Astrocyte (in vitro differentiated cells and primary cell): ENCODE results near the gene TM7SF2.

Experiments used
- EZH2 ChIP-seq: IDR thresholded peaks from 2 replicates; pipeline ENCODE4 v1.6.1; 2012; ENCODE audit warnings: mild to moderate bottlenecking, low read length, inconsistent platforms; ENCODE audit not compliant: insufficient read depth
- TF ChIP-seq, protein P1 (sequence below): IDR thresholded peaks from 2 replicates; pipeline ENCODE4 v1.5.1; 2011; ENCODE audit warnings: low read depth, mild to moderate bottlenecking, inconsistent platforms, low read length, moderate library complexity; ENCODE audit not compliant: insufficient read depth

GRCh38 chr11:65083834-65084597 lies 27.7 kb upstream of the TM7SF2 start, which contains the start of the genes CDCA5 and ZFPL1:
- TF ChIP-seq, protein P1, sequence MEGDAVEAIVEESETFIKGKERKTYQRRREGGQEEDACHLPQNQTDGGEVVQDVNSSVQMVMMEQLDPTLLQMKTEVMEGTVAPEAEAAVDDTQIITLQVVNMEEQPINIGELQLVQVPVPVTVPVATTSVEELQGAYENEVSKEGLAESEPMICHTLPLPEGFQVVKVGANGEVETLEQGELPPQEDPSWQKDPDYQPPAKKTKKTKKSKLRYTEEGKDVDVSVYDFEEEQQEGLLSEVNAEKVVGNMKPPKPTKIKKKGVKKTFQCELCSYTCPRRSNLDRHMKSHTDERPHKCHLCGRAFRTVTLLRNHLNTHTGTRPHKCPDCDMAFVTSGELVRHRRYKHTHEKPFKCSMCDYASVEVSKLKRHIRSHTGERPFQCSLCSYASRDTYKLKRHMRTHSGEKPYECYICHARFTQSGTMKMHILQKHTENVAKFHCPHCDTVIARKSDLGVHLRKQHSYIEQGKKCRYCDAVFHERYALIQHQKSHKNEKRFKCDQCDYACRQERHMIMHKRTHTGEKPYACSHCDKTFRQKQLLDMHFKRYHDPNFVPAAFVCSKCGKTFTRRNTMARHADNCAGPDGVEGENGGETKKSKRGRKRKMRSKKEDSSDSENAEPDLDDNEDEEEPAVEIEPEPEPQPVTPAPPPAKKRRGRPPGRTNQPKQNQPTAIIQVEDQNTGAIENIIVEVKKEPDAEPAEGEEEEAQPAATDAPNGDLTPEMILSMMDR, result no peak
- no peak for TF ChIP-seq EZH2
